Smooth muscle cell (in vitro differentiated cells): ENCODE data around the gene LRRC7. TPM values are rescaled to one million over a fixed set of nuclear protein-coding genes. Genes with fewer than 3 reads are reported as not detected.

Experiments used
- DNase-seq: peaks from one replicate; lab custom pipeline; 2025; ENCODE audit not compliant: unreplicated experiment; lab: John Stamatoyannopoulos, UW
- H2AFZ ChIP-seq: fragments of 200-600 bp; sonication (generic); 2 replicates; pipeline ENCODE4 v1.6.0; 2016; ENCODE audit warnings: antibody characterized with exemption, low read depth, mild to moderate bottlenecking
- H3F3A ChIP-seq: fragments of 200-600 bp; sonication (generic); 2 replicates; pipeline ENCODE4 v1.6.0; 2017; ENCODE audit warnings: antibody characterized with exemption, low read depth
- H3K27ac ChIP-seq: fragments of 200-600 bp; sonication (generic); 2 replicates; pipeline ENCODE4 v1.5.1; 2016; ENCODE audit warnings: low read depth, mild to moderate bottlenecking
- H3K27me3 ChIP-seq: fragments of 200-600 bp; sonication (generic); 2 replicates; pipeline ENCODE4 v1.6.1; 2016; ENCODE audit warnings: low read depth, mild to moderate bottlenecking
- H3K36me3 ChIP-seq: fragments of 200-600 bp; sonication (generic); 2 replicates; pipeline ENCODE4 v1.5.1; 2016; ENCODE audit warnings: low read depth
- H3K4me1 ChIP-seq: fragments of 200-600 bp; sonication (generic); 2 replicates; pipeline ENCODE4 v1.5.1; 2016; ENCODE audit warnings: low read depth
- H3K4me2 ChIP-seq: fragments of 200-600 bp; sonication (generic); 2 replicates; pipeline ENCODE4 v1.6.0; 2016; ENCODE audit warnings: mild to moderate bottlenecking
- H3K4me3 ChIP-seq: fragments of 200-600 bp; sonication (generic); 2 replicates; pipeline ENCODE4 v1.5.1; 2016; ENCODE audit warnings: mild to moderate bottlenecking
- H3K79me2 ChIP-seq: fragments of 200-600 bp; sonication (generic); 2 replicates; pipeline ENCODE4 v1.6.0; 2016; ENCODE audit warnings: low read depth, mild to moderate bottlenecking
- H3K9ac ChIP-seq: fragments of 200-600 bp; sonication (generic); 2 replicates; pipeline ENCODE4 v1.6.0; 2016; ENCODE audit warnings: low read depth
- H3K9me3 ChIP-seq: fragments of 200-600 bp; sonication (generic); replicated peaks from 2 replicates; pipeline ENCODE4 v1.5.1; 2016; ENCODE audit warnings: low read depth
- H4K20me1 ChIP-seq: fragments of 200-600 bp; sonication (generic); 2 replicates; pipeline ENCODE4 v1.6.0; 2016; ENCODE audit warnings: low read depth
- CTCF ChIP-seq: fragments of 200-600 bp; sonication (generic); IDR thresholded peaks from 2 replicates; pipeline ENCODE4 v1.5.1; 2017; ENCODE audit warnings: borderline replicate concordance, mild to moderate bottlenecking, antibody characterized with exemption; ENCODE audit not compliant: insufficient read depth, poor library complexity, severe bottlenecking
- WGBS: methylation state at CpG from one replicate; pipeline ENCODE4 v1.1.7; 2016; ENCODE audit warnings: low lambda C conversion rate; 5-methylcytosine and 5-hydroxymethylcytosine counted together
- polyA plus RNA-seq: library from polyadenylated mRNA; unstranded; fragments of >200 nt; fragmentation: Nextera tagmentation; extraction: Ambion mirVana; gene quantifications from 2 replicates; pipeline ENCODE4 v1.2.1, GENCODE V29; 2016
- total RNA-seq: library from RNA; depleted of rRNA; stranded (reverse); fragments of >200 nt; gene quantifications from 2 replicates; pipeline ENCODE4 v1.2.3, GENCODE V29; 2014

The LRRC7 gene
- total and polyA plus RNA-seq, 2 experiments from 2014 or later, result 0.04 to 0.06 TPM

GRCh38 chr1:70005386-70006034 lies 437.8 kb downstream of the LRRC7 start:
- Histone ChIP-seq H3K79me2 (no peaks in the 10 kb centered on the region), H3K4me2 (no peak overlapping the region), H3K27ac (no peak overlapping the region), H2AFZ (no peak overlapping the region), H3F3A (no peaks in the 10 kb centered on the region), H3K36me3 (no peaks in the 10 kb centered on the region), H3K4me1 (no peaks in the 10 kb centered on the region), H3K4me3 (no peak overlapping the region), H4K20me1 (no peaks in the 10 kb centered on the region), H3K9ac (no peak overlapping the region), H3K27me3 (no peaks in the 10 kb centered on the region), H3K9me3 (no peaks in the 10 kb centered on the region)
- TF ChIP-seq CTCF, result no peak
- DNase-seq, result no peak

DNA sequence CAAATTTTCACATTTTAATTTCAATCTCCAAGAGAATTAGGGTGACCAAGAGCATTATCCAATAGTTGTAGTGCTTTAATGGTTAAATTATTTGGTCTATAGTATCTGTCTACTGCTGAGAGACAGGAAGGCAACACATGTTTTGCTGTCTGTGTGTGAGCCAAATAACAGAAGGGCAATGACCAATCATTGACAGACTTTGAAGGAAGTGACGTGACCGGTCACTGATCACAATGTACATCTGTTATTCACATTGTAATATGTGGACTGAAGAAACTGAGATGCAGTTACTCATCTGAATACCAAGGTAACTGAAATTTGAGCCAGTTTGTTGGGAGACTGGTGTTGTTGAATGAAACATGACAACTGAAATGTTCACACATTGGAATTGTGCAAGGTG lies 440.9 kb downstream of the LRRC7 start:
- Histone ChIP-seq H3K36me3 (no peaks in the 10 kb centered on the region), H2AFZ (no peak overlapping the region), H3K4me1 (no peaks in the 10 kb centered on the region), H3K79me2 (no peaks in the 10 kb centered on the region), H3K4me3 (no peak overlapping the region), H4K20me1 (no peaks in the 10 kb centered on the region), H3K9ac (no peak overlapping the region), H3K27ac (no peak overlapping the region), H3K27me3 (no peaks in the 10 kb centered on the region), H3K4me2 (no peak overlapping the region), H3K9me3 (no peaks in the 10 kb centered on the region), H3F3A (no peaks in the 10 kb centered on the region)
- TF ChIP-seq CTCF, result no peak
- 85% methylated on average over 2 of the region's 2 CpGs for WGBS
- no peak for DNase-seq

GRCh38 chr1:70017770-70018169 lies 450.0 kb downstream of the LRRC7 start:
- H3K27me3 ChIP-seq, result no peaks in the 10 kb centered on the region
- H3K4me3 ChIP-seq, result no peak overlapping the region
- no peak for DNase-seq
- no peaks in the 10 kb centered on the region for H3F3A ChIP-seq
- H2AFZ ChIP-seq, result no peak overlapping the region
- no peaks in the 10 kb centered on the region for H3K36me3 ChIP-seq
- no peak for TF ChIP-seq CTCF
- H3K9me3 ChIP-seq, result no peaks in the 10 kb centered on the region
- no peaks in the 10 kb centered on the region for H3K79me2 ChIP-seq
- no peak overlapping the region for H3K4me2 ChIP-seq
- no peak overlapping the region for H3K9ac ChIP-seq
- no peak overlapping the region for H3K27ac ChIP-seq
- no peaks in the 10 kb centered on the region for H4K20me1 ChIP-seq
- H3K4me1 ChIP-seq, result no peaks in the 10 kb centered on the region

- Histone ChIP-seq H3K79me2 (no peaks in the 10 kb centered on the region), H3K36me3 (no peaks in the 10 kb centered on the region), H3K27ac (no peak overlapping the region), H3K4me3 (no peak overlapping the region), H3K4me2 (no peak overlapping the region), H3K27me3 (no peaks in the 10 kb centered on the region), H3K9ac (no peak overlapping the region), H3K9me3 (no peaks in the 10 kb centered on the region), H4K20me1 (no peaks in the 10 kb centered on the region), H2AFZ (no peak overlapping the region), H3K4me1 (no peaks in the 10 kb centered on the region), H3F3A (no peaks in the 10 kb centered on the region)
- no peak for DNase-seq
- WGBS, result 94% methylated on average over 1 of the region's 1 CpG
- no peak for TF ChIP-seq CTCF
Observed at GRCh38 chr1:70024272-70024671, 456.6 kb downstream of the LRRC7 start.
